GM12872 (cell line): ENCODE measurements around the gene B3GAT2.

Source experiments
- CTCF ChIP-seq: IDR thresholded peaks from 3 replicates; pipeline ENCODE4 v1.5.1; 2011; ENCODE audit warnings: low read depth, mild to moderate bottlenecking, low read length, moderate library complexity; ENCODE audit not compliant: insufficient read depth

The B3GAT2 gene

GRCh38 chr6:70842541-70842940 lies 114.3 kb downstream of the B3GAT2 start:
- TF ChIP-seq CTCF, result no peak

- TF ChIP-seq CTCF, result no peak
Measured at GRCh38 chr6:70841112-70841511, 115.7 kb downstream of the B3GAT2 start.

DNA sequence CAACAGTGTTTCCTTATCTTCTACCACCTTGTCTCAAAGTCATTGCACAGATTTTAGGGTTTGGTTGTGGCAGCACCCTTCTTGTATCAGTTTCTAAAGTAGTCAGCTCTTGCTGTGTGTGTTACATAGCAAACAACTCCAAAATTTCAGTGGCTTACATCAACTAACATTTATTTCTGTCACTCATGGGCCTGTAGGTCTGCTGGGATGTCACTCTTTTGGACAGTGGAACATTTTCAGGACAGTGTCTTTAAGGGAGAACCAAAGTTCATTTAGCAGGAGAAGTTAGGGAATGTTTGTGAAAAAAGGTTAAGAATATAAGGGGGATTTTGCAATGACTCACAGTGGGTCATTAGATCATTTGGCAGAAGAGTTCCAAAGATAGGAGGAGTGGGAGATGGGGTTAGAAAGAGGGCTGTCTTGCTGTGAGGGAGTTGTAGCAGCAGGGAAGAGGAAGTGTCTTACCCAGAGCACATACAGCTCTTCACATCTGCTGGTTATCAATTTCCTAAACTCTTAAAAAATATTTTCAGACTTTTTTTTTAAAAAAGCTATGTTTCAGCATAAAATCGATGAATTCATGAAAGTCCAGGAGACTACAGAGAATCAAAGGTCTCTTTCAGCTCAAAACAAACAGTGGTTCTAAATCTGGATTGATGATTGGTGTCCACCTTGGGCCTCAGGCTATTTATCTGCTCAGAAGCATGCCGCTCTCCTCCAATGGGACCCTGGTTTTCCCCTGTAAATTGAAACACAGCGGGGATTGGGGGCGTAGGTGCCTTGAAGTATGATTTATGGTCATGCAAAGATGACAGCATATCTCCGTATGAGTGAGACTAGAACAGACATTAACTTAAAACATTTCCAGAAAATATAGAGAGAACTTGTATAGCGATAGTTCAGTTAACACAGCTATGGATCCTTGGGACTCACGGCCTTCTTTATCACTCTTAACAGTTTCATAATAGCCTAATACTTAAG lies 117.3 kb downstream of the B3GAT2 start:
- no peak for TF ChIP-seq CTCF

DNA sequence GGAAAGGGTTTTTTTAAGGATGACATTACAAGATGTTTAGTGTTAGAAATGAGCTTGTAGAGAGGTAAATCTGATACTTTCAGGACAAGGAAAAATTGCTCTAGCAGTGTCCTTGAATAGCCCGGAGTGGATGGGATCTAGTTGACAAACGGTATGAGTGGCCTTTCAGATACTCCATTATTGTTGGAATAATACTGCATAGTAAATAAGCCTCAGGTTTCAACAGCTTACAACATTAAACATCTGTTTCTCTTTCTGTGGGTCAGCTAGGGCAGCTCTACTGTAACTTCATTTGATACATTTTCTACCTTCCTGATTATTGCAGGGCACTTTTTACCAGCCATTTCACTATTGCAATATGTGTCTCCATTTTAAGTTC lies 118.0 kb downstream of the B3GAT2 start:
- no peak for TF ChIP-seq CTCF

GRCh38 chr6:70834520-70834919 lies 122.3 kb downstream of the B3GAT2 start:
- TF ChIP-seq CTCF, result no peak

- no peak for TF ChIP-seq CTCF
Measured at GRCh38 chr6:70831427-70831826, 125.4 kb downstream of the B3GAT2 start.

GRCh38 chr6:70823651-70824050 lies 133.2 kb downstream of the B3GAT2 start:
- no peak for TF ChIP-seq CTCF
